GM18909 (cell line): ENCODE measurements around the gene SH2D5.
"Not testable (repeated sequence)": the region's sequence is repeated elsewhere in the genome, so short reads cannot be mapped to it uniquely, and the experiment has no call there.

Experiments used
- ATAC-seq: cut with Tn5 transposase; IDR thresholded peaks from one replicate; pipeline ENCODE4 v1.9.1; 2021; ENCODE audit warnings: mild to moderate bottlenecking; ENCODE audit not compliant: unreplicated experiment, poor library complexity

Gene SH2D5

DNA sequence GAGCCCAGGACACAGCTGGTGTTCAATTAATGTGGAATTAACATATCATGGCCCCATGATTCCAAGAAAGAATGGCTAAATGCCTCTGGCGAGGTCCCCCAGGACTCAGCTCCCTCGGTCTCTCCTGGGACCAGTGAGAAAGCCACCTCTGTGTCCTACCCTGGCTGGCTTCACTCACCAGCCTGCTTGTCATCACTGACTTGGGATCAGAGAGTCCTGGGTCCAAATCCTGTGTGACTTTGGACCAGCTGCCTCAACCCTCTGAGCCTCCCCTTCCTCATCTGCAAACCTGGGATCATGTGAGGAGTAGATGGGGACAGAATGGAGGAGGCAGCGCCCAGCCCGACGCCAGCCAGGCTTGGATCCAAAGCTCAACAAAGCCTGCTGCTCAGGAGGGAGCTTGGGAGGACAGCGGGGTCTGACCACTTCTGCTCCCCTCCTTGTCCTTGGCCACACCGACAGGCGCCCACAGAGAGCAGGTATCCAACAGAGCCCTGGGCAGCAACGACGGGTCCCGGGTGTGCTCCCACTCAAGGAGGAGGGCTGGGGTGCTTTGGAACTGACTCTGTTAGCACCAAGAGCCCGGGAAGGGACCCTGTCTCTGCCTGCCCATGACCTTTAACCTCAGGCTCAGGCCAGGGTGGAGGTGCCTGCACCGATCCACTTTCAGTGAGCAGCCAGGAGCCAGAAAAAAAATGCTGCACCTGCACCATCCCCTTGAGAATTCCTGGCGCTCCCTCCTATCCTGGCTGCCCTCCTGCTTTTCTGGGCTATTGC, 3.2 kb downstream of the SH2D5 start:
- ATAC-seq, result no peak

- no peak for ATAC-seq
These were observed 3.9 kb downstream of the SH2D5 start for GRCh38 chr1:20728371-20729154.

DNA sequence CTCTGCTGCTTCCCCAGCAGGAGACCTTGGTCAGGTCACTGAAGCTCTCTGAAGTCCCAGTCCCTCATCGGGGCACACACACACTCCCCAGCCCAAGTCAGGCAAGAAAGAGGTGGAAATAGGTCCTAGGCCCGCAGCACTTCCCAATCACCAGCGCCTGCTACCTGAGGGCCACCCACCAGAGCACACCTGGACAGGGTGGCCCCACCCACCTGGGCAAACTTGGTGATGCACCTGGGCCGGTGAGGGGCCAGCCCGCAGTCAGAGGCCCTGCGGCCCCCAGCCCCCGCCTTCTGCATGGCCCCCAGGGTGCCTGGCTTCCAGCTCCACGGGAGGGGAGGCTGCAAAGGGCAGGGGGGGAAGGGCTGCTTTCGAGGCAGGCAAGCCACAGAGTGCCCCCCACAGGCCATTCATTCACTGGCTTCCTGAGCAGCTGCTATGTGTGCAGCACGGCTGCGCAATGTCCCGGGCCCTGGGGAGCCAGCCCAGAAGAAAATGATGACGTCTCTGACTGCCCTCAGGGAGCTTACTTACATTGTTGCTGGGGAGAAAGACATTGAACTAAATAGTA, 4.7 kb downstream of the SH2D5 start:
- no peak for ATAC-seq

DNA sequence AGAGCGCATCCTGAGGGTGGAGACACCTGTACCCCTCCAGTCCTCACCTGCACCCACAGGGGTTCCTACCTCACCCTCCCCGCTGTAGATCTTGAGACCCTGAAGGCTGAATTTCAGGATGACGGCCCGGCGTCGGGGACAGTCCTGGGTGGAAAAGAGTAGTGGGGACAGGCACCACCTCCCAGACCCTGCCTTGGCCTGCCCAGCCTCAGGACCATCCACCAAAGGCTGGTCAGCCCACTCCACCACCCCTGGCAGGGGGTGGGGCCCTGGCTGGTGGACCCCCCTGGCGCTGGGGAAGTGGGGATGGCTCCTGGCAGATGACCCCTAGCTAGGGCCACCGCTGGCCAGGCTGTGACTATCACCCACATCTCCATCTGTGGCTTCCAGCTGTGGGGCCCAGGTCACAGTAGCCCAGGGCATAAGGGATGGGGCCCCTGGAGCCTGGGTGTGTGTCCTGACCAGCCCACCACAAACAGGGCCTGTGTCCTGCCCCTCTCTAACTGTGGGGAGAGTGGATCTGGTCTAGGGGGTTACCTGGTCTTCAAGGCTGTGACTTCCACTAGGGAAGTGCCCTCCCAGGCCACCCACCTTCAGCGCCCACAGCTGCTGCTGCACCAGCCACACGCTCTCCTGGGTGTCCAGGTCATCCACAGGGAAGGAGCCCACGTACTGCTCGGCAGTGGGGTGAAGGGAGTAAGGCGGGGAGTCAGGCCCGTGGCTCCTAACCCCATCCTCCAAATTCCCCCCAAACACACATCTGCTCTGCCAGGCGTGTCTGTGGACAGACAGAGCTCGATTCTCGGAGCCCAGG, 5.4 kb downstream of the SH2D5 start:
- ATAC-seq, result no peak

DNA sequence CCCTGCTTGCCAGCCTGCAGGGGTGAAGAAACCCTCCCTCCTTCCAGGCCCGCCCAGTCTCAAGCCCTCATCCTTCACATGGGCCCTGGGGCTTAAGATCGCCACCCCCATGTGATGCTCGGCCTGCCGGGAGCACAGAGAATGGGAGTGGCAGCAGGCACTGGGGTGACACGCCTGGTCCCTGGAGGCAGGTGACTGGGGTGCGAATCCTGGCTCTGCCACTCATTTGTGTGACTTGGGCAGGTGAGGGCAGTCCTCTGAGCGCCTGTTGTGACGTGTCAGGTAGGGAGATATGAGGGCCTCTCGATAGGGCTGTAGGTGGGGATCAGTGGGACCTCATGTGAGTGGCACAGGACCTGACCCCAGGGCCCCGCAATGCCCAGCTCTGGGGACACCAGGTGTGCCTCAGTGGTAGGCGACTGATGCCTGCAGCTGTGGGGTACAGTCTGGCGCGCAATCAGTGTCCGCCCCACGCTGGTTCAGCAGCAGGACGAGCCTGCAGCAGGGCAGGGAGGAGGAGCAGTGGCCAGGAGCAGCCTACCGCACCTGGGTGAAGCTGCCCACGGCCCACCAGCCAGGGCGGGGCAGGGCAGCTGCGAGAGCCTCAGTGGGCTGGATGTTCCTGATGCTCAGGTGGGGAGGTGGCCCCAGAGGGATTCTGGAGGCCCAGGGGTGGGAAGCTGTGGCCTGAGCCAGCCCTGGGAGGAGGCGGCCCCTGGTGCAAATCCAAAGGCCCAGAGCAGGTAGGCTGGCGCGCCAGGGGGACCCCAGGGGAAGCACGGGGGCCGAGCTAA, 6.2 kb downstream of the SH2D5 start:
- no peak for ATAC-seq

GRCh38 chr1:20725189-20726117, 7.0 kb downstream of the SH2D5 start:
- ATAC-seq, result no peak

DNA sequence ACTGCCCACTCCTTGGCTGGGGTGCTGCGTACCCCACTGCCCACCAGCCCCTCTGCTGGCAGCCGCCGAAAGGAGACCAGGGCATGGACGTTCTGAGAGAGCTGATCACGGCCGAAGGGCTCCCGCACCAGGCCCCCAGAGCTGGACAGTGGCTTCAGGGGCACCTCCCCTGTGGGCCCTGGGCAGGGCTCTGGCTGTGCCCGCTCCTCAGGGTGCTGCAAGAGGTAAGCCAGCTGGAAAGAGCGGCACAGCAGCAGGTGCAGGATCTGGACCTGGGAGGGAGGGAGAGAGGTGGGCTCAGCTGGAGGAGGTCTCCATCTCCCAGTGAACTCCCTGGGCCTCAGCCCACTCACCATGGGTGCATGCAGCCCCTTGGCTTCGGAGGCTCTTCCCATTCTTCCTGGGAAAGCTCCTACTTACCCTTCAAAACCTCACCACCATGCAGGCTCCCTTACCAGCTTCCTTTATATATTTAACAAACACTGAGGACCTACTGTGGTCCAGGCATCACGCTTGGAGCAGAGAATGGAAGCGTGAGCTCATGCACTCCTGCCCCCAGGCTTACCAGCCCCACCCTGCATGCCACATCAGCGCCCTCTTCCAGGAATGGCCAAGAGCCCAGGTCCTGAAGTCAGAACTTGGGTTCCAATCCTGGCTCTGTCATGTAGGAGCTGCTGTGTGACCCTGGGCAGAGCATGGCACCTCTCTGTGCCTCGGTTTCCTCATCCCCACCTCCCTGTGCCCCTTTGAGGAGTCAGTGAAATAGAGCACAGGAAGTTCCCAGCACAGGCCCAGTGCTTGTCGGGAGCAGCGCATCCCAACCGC, 7.9 kb downstream of the SH2D5 start:
- ATAC-seq, result no peak

DNA sequence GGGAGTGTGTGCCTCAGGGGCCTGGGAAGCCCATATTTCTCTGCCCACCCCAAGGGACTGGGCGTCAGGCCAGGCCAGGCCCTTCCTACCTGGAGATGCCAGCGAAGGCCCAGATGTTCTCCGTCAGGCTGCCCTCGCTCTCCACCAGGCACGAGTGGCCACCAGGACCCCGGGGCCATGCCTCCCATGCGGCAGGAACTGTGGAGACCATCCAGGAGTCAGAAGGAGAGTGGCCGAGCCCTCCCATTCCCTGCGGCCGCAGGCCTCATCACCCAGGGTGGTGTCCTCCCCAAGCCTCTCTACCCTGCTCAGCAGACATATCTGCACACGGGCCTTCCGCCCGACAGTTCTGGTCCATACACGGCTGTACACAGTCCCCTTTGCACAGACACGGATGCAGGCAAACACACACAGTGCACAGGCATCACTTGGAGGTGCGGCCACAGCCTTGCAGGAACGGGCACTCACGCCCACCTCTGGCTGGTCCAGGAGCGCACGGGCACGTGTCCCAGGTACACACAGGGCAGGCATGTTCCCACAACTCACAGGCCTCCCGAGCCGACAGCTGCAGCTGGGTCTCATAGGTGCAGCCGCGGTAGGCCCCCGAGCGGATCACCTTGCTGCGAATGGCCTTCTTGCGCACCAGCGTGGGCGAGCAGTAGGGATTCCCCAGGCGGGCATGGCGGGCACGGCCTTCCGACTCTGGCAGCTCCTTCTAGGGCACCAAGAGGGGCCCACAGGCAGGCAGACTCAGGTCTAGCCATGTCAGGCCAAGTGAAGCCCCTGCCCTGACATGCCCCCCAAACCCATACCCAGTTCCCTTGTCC, 8.8 kb downstream of the SH2D5 start:
- ATAC-seq, result no peak

DNA sequence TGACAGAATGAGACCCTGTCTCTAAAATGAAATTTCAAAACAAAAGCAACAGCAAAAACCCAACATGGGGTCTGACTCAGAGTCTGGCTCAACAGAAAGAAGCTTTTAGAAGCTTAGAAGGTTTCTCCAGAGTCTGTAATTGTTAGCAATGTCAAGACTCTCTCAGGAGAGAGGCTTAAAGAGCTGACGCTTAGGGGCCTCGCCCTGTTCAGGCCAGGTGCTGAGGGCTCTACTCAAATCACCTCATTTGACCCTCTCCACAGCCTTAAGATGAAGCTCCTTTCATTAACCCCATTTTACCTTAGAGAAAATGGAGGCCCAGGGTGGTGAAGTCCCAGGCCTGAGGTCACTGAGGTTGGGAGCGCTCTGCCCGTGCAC, 9.4 kb downstream of the SH2D5 start:
- ATAC-seq, result no peak

- no peak for ATAC-seq
These were observed 11.1 kb downstream of the SH2D5 start for GRCh38 chr1:20721117-20722061.

- ATAC-seq, result no peak
These were observed 11.8 kb downstream of the SH2D5 start for GRCh38 chr1:20720631-20721091.

GRCh38 chr1:20719871-20720620, 12.5 kb downstream of the SH2D5 start:
- no peak for ATAC-seq

- no peak for ATAC-seq
These were observed 13.2 kb downstream of the SH2D5 start for GRCh38 chr1:20719261-20719660.

- ATAC-seq, result not testable (repeated sequence)
These were observed 14.1 kb downstream of the SH2D5 start for GRCh38 chr1:20718343-20718882.
